Kidney capillary endothelial cell (primary cell): Measurements from ENCODE around the gene FRRS1L.
"Not testable (repeated sequence)": the region's sequence is repeated elsewhere in the genome, so short reads cannot be mapped to it uniquely, and the experiment has no call there.

Experiments
- DNase-seq: peaks from one replicate; pipeline ENCODE4 v3.0.0-alpha.2; 2018; ENCODE audit warnings: low spot score

FRRS1L gene

GRCh38 chr9:109129470-109130197 lies 37.4 kb downstream of the FRRS1L start:
- DNase-seq, result no peak

- DNase-seq, result not testable (repeated sequence)
These were observed 40.4 kb downstream of the FRRS1L start for GRCh38 chr9:109126671-109127070.

- DNase-seq, result no peak
These were observed 42.9 kb downstream of the FRRS1L start for GRCh38 chr9:109124121-109124520.

GRCh38 chr9:109122726-109123621 lies 44.1 kb downstream of the FRRS1L start:
- no peak for DNase-seq

- DNase-seq, result no peak
These were observed 45.7 kb downstream of the FRRS1L start for GRCh38 chr9:109121232-109121796.

- no peak for DNase-seq
These were observed 46.8 kb downstream of the FRRS1L start for GRCh38 chr9:109120204-109120789.

- DNase-seq, result peak; percentile 97
These were observed 47.4 kb downstream of the FRRS1L start, which contains the start of gene TMEM245 for GRCh38 chr9:109119439-109120203. TSS of gene TMEM245 (minus strand) at chr9:109119947. CDS start at chr9:109119913, 34 bp downstream.

- no peak for DNase-seq
These were observed 48.1 kb downstream of the FRRS1L start for GRCh38 chr9:109118808-109119438.

- no peak for DNase-seq
These were observed 48.9 kb downstream of the FRRS1L start for GRCh38 chr9:109117856-109118807.

GRCh38 chr9:109115931-109116526 lies 51.0 kb downstream of the FRRS1L start:
- DNase-seq, result no peak

- DNase-seq, result no peak
These were observed 52.4 kb downstream of the FRRS1L start for GRCh38 chr9:109114670-109115069.

GRCh38 chr9:109113892-109114609 lies 53.0 kb downstream of the FRRS1L start:
- DNase-seq, result no peak

GRCh38 chr9:109113254-109113653 lies 53.8 kb downstream of the FRRS1L start:
- no peak for DNase-seq

GRCh38 chr9:109110329-109111021 lies 56.6 kb downstream of the FRRS1L start:
- peak; percentile 46 for DNase-seq

GRCh38 chr9:109109967-109110328 lies 57.1 kb downstream of the FRRS1L start:
- no peak for DNase-seq

- DNase-seq, result no peak
These were observed 58.7 kb downstream of the FRRS1L start for GRCh38 chr9:109108318-109108717.

GRCh38 chr9:109107402-109108240 lies 59.4 kb downstream of the FRRS1L start:
- DNase-seq, result no peak
